NCI-H69 (cell line): Measurements from ENCODE around the gene SEC62.
"Not testable (repeated sequence)": the region's sequence is repeated elsewhere in the genome, so short reads cannot be mapped to it uniquely, and the experiment has no call there.

Experiments used
- DNase-seq: peaks from one replicate; lab custom pipeline; 2025; lab: John Stamatoyannopoulos, UW

SEC62 gene

GRCh38 chr3:170016057-170016456, 49.5 kb downstream of the SEC62 start:
- DNase-seq: no peak

DNA sequence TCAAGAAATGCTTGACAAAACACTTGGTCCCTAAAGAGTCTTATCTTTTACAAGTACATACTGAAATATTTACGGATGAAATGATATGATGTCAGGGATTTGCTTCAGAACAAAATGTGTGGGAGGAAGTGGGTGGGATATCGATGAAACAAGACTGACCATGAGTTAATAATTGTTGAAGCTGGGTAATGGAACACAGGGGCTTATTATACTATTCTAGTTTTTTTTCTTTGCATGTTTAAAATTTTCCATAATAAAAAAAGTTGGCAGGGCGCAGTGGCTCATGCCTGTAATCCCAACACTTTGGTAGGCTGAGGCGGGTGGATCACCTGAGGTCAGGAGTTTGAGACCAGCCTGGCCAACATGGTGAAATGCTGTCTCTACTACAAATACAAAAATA, 52.7 kb downstream of the SEC62 start:
- not testable (repeated sequence) for DNase-seq

DNA sequence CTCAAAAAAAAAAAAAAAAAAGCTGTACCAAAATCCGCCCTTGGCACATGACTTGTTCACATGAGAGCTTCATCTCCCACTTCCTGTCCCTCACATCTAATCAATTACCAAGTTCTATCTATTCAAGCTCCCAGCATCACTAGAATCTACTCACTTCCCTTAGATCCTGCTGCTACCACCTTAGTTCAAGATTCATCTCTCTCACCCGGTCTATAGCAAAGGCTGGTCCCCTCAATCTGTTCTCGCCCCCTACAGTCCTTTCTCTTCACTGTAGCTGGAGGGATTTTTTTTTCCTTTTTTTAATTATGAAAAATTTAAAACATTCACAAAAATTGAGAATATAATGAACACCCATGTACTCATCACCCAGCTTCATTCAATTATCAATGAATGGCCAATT, 54.5 kb downstream of the SEC62 start:
- DNase-seq: peak; percentile 14

GRCh38 chr3:170022336-170022735, 55.7 kb downstream of the SEC62 start:
- no peak for DNase-seq

DNA sequence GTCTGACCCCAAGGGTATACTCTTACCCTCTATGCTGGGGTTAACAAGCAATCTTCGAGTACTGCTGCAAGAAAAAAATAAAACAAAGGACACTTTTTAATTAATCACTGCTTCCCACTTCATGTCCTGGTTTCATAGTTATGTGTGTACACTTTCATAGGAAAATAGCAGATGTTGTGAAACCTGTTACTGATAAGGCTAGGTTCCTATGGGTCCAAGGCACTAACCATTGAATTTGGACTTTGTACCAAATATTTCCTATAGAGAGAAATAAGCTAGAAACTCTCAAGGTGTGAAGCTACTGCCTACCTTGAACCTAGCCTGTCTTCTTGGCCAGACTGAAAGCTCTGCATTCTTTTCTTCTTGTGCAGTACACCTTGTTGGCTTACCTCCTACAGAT, 56.6 kb downstream of the SEC62 start:
- DNase-seq: no peak

GRCh38 chr3:170024581-170024980, 58.0 kb downstream of the SEC62 start:
- DNase-seq: no peak

- no peak for DNase-seq
Measured at GRCh38 chr3:170027233-170028102, 60.9 kb downstream of the SEC62 start.

DNA sequence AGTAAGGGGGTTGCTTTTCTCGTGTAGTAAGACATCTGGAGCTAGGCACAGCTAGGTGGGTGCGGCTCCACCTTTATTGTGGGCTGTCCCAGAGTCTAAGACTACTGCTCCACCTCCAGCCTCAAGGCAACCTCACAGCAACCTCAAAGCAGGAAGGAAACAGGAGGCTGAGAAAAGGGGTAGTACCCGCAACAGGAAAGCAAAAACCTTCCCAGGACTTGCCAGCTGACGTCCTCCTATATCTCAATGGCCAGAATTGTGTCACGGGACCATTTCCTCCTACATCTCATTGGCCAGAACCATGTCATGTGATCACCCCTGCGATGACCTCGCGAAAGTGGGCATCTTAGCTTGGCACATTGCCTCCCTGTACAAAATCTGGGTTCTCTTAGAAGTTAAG, 66.9 kb downstream of the SEC62 start:
- DNase-seq: peak; percentile 11

- DNase-seq: peak; percentile 93
Measured at GRCh38 chr3:170037463-170038433, 71.1 kb downstream of the SEC62 start, which contains the start of gene GPR160. Gene GPR160 (plus strand): TSS chr3:170037995. CDS start chr3:170083973, 45,978 bp downstream.

- peak; percentile 78 for DNase-seq
Measured at GRCh38 chr3:170038434-170039110, 72.0 kb downstream of the SEC62 start.

GRCh38 chr3:170040418-170040817, 73.8 kb downstream of the SEC62 start:
- DNase-seq: peak; percentile 43

- DNase-seq: no peak
Measured at GRCh38 chr3:170043506-170043905, 76.9 kb downstream of the SEC62 start.

DNA sequence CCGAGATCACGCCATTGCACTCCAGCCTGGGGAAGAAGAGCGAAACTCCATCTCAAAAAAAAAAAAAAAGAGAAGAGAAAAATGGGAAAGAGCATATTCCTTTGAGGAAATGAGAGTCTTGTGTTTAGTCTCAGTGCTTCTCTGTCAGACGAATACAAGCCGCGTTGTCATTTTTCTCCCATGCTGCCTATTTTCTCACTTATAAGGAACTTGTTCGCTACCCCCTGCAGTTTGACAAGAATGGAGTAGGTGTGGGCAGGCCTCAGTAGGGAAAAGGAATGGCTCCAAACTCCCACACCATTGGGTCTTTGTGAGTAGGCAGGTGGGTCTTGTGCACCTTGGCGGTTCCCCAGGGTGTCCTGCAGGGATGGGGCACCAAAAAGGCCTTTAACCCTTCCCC, 77.7 kb downstream of the SEC62 start:
- DNase-seq: no peak

DNA sequence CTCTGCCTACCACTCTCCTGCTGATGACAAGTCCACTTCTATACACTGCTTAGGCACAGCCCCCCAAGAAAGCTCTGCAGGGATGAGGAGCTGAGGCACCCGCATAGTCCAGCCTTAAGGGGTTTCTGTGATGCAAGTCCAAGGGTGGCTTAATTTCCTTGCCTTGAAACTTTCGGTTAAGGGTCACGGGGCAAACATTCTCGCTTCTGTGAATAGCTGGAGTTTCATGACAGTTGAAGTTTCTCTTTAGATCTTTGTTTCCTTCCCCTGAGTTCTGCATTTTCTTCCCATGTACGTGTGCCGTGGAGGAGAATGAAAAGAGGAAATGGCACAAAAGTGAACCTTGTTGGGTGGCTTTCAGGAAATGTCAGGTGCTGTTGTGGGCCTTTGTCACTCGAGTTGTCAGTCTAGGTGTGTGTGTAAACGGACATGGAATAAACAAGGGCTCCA, 78.2 kb downstream of the SEC62 start:
- DNase-seq: no peak

- no peak for DNase-seq
Measured at GRCh38 chr3:170046269-170047132, 79.9 kb downstream of the SEC62 start.

GRCh38 chr3:170047133-170047404, 80.5 kb downstream of the SEC62 start:
- no peak for DNase-seq
